ENCODE results near the gene TAAR1. TPM values are rescaled to one million over a fixed set of nuclear protein-coding genes. Genes with fewer than 3 reads are reported as not detected.

TAAR1 gene
- total RNA-seq, 1 experiment from 2014 or later, result not detected

DNA sequence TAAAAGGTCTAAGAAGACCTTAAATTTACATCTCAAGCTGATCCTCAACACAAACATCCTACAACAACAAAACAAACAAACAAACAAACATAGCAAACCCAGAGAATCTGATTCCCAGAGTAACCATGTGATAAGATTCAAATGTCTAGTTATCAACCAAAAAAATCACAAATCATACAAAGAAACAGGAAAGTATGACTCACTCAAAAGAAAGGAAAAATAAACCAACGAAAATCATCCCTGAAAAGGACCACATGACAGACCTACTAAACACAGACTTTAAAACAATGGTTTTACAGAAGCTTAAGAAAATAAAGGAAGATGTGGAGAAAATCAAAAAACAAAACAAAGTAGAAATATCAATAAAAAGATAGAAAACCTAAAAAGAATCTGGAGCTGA lies 36.8 kb upstream of the TAAR1 start:
- H3T11ph ChIP-seq (ENCODE audit: low read length), result no peak overlapping the region
- H3K56ac ChIP-seq (ENCODE audit: insufficient read length, low read depth, low read length), result no peak overlapping the region
- H3K23ac ChIP-seq (ENCODE audit: insufficient read length, low read depth, low read length), result no peak overlapping the region
- Mint-ChIP-seq H3K4me1 (no peaks in the 10 kb centered on the region), H3K27me3 (ENCODE audit: low read depth) (no peaks in the 10 kb centered on the region), H3K9me3 (peaks cover 10 to 12% of the 10 kb centered on the region in 2 experiments), H3K4me3 (no peak overlapping the region), H3K36me3 (ENCODE audit: insufficient read depth in 1 of 3, low read depth in 3 of 3) (peaks cover 4 to 11% (median 5%) of the 10 kb centered on the region in 3 experiments; a peak in 3 of 7 replicates), H3K27ac (no peak overlapping the region)
- no peaks in the 10 kb centered on the region for H4K20me1 ChIP-seq (ENCODE audit: control insufficient read depth, insufficient read depth, insufficient read length)
- H3K4me1 ChIP-seq (ENCODE audit: insufficient read depth, low read length), result no peaks in the 10 kb centered on the region
- H3K9me3 ChIP-seq (ENCODE audit: control insufficient read depth, low read depth, low read length), result no peaks in the 10 kb centered on the region
- no peaks in the 10 kb centered on the region for H3K27me3 ChIP-seq (ENCODE audit: insufficient read depth, low read length)
- no peak overlapping the region for H4K91ac ChIP-seq (ENCODE audit: insufficient read length, low read depth, low read length)
- no peak overlapping the region for H2BK120ac ChIP-seq (ENCODE audit: low read depth, low read length, poor library complexity, severe bottlenecking)
- no peak overlapping the region for H2AK5ac ChIP-seq (ENCODE audit: insufficient read length, low read length)
- no peak overlapping the region for H3K18ac ChIP-seq (ENCODE audit: insufficient read length, low read depth, low read length)
- H2AFZ ChIP-seq (ENCODE audit: low read length), result no peak overlapping the region
- H2BK12ac ChIP-seq (ENCODE audit: insufficient read length, low read depth, low read length), result no peak overlapping the region
- no CpG with 5 or more reads among the region's 1 CpG for WGBS (ENCODE audit: extremely low coverage, insufficient read length, low lambda C conversion rate)
- H2BK20ac ChIP-seq (ENCODE audit: low read depth, low read length, poor library complexity, severe bottlenecking), result no peak overlapping the region
- H2BK15ac ChIP-seq (ENCODE audit: low read depth, low read length), result no peak overlapping the region
- H3K14ac ChIP-seq (ENCODE audit: insufficient read depth, low read length), result no peak overlapping the region
- H3K4ac ChIP-seq (ENCODE audit: low read depth, low read length), result no peak overlapping the region
- TF ChIP-seq, protein P1, sequence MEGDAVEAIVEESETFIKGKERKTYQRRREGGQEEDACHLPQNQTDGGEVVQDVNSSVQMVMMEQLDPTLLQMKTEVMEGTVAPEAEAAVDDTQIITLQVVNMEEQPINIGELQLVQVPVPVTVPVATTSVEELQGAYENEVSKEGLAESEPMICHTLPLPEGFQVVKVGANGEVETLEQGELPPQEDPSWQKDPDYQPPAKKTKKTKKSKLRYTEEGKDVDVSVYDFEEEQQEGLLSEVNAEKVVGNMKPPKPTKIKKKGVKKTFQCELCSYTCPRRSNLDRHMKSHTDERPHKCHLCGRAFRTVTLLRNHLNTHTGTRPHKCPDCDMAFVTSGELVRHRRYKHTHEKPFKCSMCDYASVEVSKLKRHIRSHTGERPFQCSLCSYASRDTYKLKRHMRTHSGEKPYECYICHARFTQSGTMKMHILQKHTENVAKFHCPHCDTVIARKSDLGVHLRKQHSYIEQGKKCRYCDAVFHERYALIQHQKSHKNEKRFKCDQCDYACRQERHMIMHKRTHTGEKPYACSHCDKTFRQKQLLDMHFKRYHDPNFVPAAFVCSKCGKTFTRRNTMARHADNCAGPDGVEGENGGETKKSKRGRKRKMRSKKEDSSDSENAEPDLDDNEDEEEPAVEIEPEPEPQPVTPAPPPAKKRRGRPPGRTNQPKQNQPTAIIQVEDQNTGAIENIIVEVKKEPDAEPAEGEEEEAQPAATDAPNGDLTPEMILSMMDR (conservative IDR thresholded peaks at IDR 0.05), result no peak
- H3K4me2 ChIP-seq (ENCODE audit: insufficient read depth, insufficient read length, low read length), result no peak overlapping the region
- H3K9ac ChIP-seq (ENCODE audit: extremely low read depth, insufficient read length, low read length), result no peak overlapping the region
- H3K79me2 ChIP-seq (ENCODE audit: insufficient read depth, low read length), result no peaks in the 10 kb centered on the region
- no peak overlapping the region for H4K5ac ChIP-seq (ENCODE audit: insufficient read length, low read depth, low read length)
- H3K79me1 ChIP-seq (ENCODE audit: insufficient read depth, low read depth, low read length, poor library complexity, severe bottlenecking), result no peaks in the 10 kb centered on the region
- no peak for DNase-seq
- no peak overlapping the region for H2BK5ac ChIP-seq (ENCODE audit: insufficient read length, low read length)
- H3K27ac ChIP-seq (ENCODE audit: insufficient read length, low read depth, low read length), result no peak overlapping the region
- H4K8ac ChIP-seq (replicated peaks; ENCODE audit: insufficient read length, low read depth, low read length), result no peak overlapping the region
- H3K23me2 ChIP-seq (ENCODE audit: insufficient read length, low read depth, low read length, poor library complexity, severe bottlenecking), result no peaks in the 10 kb centered on the region
